DMS53 treated with DMSO at 0.1 percent for 48 hours (cell line): Measurements from ENCODE around the gene GRB14.
"Not testable (repeated sequence)": the region's sequence is repeated elsewhere in the genome, so short reads cannot be mapped to it uniquely, and the experiment has no call there.

Source experiments
- DNase-seq: peaks from one replicate; lab custom pipeline; 2025; ENCODE audit not compliant: unreplicated experiment; lab: John Stamatoyannopoulos, UW

Gene GRB14

GRCh38 chr2:164498836-164499235, 122.4 kb downstream of the GRB14 start:
- peak; percentile 65 for DNase-seq

GRCh38 chr2:164496881-164497280, 124.4 kb downstream of the GRB14 start:
- no peak for DNase-seq

- no peak for DNase-seq
Measured at GRCh38 chr2:164496421-164496820, 124.9 kb downstream of the GRB14 start.

GRCh38 chr2:164495491-164496223, 125.6 kb downstream of the GRB14 start:
- peak; percentile 10 for DNase-seq

- no peak for DNase-seq
Measured at GRCh38 chr2:164485541-164485940, 135.7 kb downstream of the GRB14 start.

GRCh38 chr2:164479460-164479859, 141.8 kb downstream of the GRB14 start:
- DNase-seq, result peak; percentile 60

- DNase-seq, result no peak
Measured at GRCh38 chr2:164478205-164478604, 143.1 kb downstream of the GRB14 start.

GRCh38 chr2:164474873-164475272, 146.4 kb downstream of the GRB14 start:
- no peak for DNase-seq

- no peak for DNase-seq
Measured at GRCh38 chr2:164473021-164473420, 148.3 kb downstream of the GRB14 start.

GRCh38 chr2:164465047-164465446, 156.2 kb downstream of the GRB14 start:
- DNase-seq, result not testable (repeated sequence)

GRCh38 chr2:164464376-164464775, 156.9 kb downstream of the GRB14 start:
- DNase-seq, result no peak

GRCh38 chr2:164458792-164459191, 162.5 kb downstream of the GRB14 start:
- no peak for DNase-seq

- DNase-seq, result peak; percentile 35
Measured at GRCh38 chr2:164457271-164457670, 164.0 kb downstream of the GRB14 start.

- DNase-seq, result peak; percentile 69
Measured at GRCh38 chr2:164456619-164457018, 164.7 kb downstream of the GRB14 start.

GRCh38 chr2:164453656-164454305, 167.5 kb downstream of the GRB14 start:
- no peak for DNase-seq

- no peak for DNase-seq
Measured at GRCh38 chr2:164450278-164450677, 171.0 kb downstream of the GRB14 start.

GRCh38 chr2:164449706-164450105, 171.6 kb downstream of the GRB14 start:
- no peak for DNase-seq

- no peak for DNase-seq
Measured at GRCh38 chr2:164447660-164448059, 173.6 kb downstream of the GRB14 start.
